HG03175 (cell line): Measurements from ENCODE around the gene KLF6.

Experiments
- ATAC-seq: cut with Tn5 transposase; IDR thresholded peaks from one replicate; pipeline ENCODE4 v1.9.1; 2021; ENCODE audit warnings: mild to moderate bottlenecking, moderate library complexity; ENCODE audit not compliant: unreplicated experiment

Gene KLF6

DNA sequence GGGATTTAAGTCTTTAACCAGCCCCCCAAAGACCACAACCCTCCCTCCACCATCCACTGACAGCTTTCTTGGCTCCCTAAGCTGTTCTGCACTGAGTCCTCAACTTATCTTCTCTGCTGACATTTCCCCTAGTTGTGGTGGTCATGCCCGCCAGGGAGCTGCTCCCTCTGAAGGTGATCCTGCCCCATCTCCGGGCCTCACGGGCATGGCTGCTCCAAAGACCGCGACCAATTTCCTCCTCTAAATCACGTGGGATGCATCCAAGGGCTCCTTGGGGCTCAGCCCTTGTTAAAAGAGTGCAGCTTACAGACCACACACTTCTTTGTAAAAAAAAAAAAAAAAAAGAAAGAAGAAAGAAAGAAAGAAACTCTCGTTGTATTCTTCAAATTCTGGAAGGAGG lies 27.1 kb upstream of the KLF6 start:
- no peak for ATAC-seq

GRCh38 chr10:3811291-3811870 lies 26.4 kb upstream of the KLF6 start:
- peak; percentile 76 for ATAC-seq

DNA sequence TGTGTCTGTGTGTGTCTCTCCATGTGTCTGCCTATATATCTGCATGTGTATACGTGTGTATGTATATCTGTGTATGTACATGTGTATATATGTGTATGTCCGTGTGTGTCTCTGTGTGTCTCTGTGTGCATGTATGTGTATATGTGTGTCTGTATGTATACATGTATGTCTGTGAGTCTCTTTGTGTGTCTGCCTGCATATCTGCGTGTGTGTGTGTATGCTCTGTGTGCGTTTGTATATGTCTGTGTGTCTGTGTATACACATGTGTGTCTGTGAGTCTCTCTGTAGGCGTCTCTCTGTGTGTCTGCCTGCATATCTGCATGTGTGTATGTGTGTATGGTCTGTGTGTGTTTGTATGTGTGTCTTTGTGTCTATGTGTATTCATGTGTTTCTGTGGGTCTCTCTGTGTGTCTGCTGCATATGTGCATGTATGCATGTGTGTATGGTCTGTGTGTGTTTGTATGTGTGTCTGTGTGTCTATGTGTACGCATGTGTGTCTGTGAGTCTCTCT lies 23.7 kb upstream of the KLF6 start:
- no peak for ATAC-seq

- ATAC-seq: no peak
Observed at GRCh38 chr10:3807928-3808496, 23.0 kb upstream of the KLF6 start.

DNA sequence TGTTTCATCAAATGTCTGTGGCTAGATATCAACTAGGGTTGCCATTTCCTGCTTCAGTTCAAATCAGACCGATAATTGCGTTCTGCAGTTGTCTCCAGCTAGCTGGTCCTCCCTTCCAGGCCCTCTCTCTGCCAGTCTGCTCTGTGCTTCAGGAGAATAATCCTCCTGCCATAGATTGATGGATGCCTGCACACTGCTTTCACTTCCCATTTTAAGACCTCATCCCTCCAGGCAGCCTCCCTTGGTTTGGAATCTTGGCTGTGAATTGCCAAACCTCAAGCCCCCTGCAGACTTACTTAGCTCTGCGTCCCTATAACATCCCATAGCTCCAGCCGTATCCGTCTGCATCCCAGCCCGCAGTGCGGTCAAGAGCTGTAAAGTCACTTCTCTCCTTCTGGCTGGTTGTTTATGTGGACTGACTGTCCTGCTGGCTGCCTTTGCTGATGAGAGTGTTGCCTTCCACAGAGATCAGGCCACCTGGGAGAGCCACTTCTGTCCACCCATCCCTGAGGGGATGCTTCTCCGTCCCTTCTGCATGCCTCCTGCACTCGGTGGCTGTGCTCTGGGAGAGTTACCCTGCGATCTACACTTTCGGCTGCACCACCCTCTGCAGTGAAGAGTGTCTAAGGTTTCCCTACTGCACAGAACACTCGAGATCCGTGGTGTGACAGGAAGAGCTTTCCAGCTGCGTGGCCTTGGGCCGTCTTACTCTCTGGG lies 22.4 kb upstream of the KLF6 start:
- no peak for ATAC-seq

DNA sequence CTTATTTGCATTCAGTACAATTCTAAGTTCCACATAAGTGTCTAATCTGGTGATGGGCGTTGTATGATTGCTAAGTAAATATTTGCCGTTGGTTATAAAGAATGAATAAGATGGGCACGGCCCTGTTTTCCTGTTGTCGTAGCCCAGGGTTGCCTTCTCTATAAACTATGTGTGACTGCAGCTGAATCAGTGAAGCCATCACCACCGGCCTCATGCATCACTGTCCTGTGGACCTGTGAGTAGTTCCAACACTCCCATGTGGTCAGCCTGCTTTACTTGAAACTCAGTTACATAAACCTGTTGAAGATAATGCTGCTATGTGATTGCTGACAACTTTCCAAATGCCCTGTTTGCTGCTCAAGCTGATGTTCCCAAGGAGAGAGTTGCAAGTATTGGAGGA lies 21.6 kb upstream of the KLF6 start:
- no peak for ATAC-seq

- peak; percentile 39 for ATAC-seq
Observed at GRCh38 chr10:3805791-3806461, 20.9 kb upstream of the KLF6 start.

- peak; percentile 58 for ATAC-seq
Observed at GRCh38 chr10:3805201-3805790, 20.3 kb upstream of the KLF6 start.

DNA sequence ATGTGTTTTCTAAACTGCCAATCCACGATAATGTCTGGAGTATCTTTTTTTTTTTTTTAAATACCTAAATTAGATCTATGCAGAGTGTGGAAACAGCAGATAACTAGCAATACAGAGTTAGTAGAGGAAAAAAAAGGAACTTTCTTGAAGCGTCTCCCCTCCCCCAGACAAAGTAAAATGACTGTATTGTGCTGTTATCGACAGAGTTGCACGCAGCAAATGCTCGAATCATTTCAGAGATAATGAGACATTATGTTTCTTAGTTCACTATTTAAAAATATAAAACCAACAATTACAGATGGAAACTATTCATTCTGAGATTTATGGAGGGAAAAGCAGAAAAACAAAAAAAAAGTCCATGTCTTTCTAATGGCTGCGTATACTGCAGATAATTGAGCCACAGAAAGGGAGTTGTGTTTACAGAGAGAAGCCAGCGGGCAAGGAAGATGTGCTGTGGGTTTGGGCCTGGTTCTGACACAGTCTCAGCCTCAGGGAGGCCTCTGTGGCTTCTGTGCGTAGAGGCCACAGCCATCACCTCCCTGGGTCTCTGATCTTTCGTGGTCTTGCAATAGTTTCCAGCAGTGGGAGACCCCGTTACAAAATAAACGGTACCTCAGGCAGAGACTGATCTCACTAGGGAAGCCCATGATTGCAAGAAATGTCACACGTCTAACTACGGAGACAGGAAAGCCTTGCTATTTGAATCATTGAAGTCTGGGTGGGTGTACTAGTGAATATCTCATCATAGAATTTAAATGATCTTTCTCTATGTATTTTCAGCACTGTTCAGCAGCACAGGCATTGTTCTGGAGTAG lies 19.1 kb upstream of the KLF6 start:
- no peak for ATAC-seq

GRCh38 chr10:3803295-3803926 lies 18.4 kb upstream of the KLF6 start:
- no peak for ATAC-seq

GRCh38 chr10:3802526-3803265 lies 17.7 kb upstream of the KLF6 start:
- no peak for ATAC-seq

DNA sequence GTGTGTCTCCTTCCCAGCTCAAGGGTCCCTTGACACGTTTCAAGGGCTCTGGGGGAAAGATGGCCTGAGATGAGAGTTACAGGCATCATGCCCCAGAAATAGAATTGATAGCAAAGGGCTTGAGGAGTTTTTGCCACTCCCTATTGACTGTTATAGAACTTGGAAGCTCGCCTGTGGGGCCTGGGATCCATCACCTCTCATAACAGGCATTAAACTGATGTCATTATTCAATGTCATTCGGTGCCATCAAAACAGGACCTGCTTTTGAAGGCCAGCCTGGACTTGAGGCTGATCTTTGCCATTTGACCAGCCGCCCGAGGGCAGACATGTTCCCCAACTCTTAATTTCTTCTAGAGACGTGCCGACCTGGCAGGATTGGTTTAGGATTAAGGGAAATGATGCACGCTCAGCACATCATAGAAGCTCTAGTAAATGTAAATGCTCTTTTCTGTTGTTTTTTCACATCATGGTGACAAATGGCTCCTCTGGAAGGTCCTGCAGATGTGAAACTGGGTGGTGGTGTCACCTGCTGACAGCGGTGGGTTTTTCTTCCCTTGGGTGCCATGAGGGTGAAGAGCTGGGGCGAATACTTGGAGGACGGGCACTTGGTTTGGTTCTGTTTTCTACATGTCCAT lies 16.7 kb upstream of the KLF6 start:
- no peak for ATAC-seq

- ATAC-seq: no peak
Observed at GRCh38 chr10:3800586-3800985, 15.6 kb upstream of the KLF6 start.

DNA sequence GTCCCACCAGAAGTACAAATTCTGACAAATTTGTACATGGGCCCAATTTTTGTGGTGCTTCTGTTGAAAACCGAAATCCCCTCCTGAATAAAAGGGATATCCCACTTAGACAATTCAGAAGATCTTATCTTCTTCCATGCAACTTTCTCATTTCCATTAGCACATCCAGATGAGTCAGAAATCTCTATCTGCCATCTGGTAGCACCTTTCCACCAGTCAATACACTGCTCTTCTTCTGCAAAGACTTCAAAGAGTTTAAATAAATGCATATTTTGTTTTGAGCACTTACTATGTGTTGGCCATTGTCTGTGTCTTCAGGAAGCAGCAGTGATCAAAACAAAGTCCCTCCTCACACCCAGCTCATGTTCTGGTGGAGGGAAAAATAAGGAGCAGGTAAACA lies 12.7 kb upstream of the KLF6 start:
- no peak for ATAC-seq

GRCh38 chr10:3793553-3793952 lies 8.5 kb upstream of the KLF6 start:
- no peak for ATAC-seq

- ATAC-seq: no peak
Observed at GRCh38 chr10:3792710-3793219, 7.8 kb upstream of the KLF6 start.

- ATAC-seq: no peak
Observed at GRCh38 chr10:3791974-3792633, 7.1 kb upstream of the KLF6 start.

GRCh38 chr10:3790858-3791257 lies 5.8 kb upstream of the KLF6 start:
- ATAC-seq: no peak
